DOHH2 (cell line): ENCODE data around the gene CEP55.

Experiments used
- H3F3A ChIP-seq: fragments of 200-600 bp; sonication (generic), shearing (Covaris generic); 2 replicates; pipeline ENCODE4 v1.6.0; 2016; ENCODE audit warnings: antibody characterized with exemption, mild to moderate bottlenecking; ENCODE audit not compliant: control insufficient read depth, insufficient read depth
- H3K27ac ChIP-seq: fragments of 200-600 bp; sonication (generic); 2 replicates; pipeline ENCODE4 v1.5.1; 2014; ENCODE audit warnings: low read depth, mild to moderate bottlenecking, low read length, moderate library complexity
- H3K27me3 ChIP-seq: fragments of 200-600 bp; sonication (generic); 2 replicates; pipeline ENCODE4 v1.6.1; 2014; ENCODE audit warnings: mild to moderate bottlenecking, low read length, mixed read lengths; ENCODE audit not compliant: control insufficient read depth
- H3K36me3 ChIP-seq: fragments of 200-600 bp; sonication (generic); 2 replicates; pipeline ENCODE4 v1.6.1; 2014; ENCODE audit warnings: mild to moderate bottlenecking, low read length, moderate library complexity, mixed read lengths; ENCODE audit not compliant: control insufficient read depth
- H3K4me1 ChIP-seq: fragments of 200-600 bp; sonication (generic); 2 replicates; pipeline ENCODE4 v1.6.1; 2014; ENCODE audit warnings: mild to moderate bottlenecking, low read length, mixed read lengths; ENCODE audit not compliant: control insufficient read depth
- H3K4me2 ChIP-seq: fragments of 200-600 bp; sonication (generic); 2 replicates; pipeline ENCODE4 v1.6.0; 2014; ENCODE audit warnings: mild to moderate bottlenecking, low read length, moderate library complexity
- H3K4me3 ChIP-seq: fragments of 200-600 bp; sonication (generic); 2 replicates; pipeline ENCODE4 v1.5.1; 2014; ENCODE audit warnings: mild to moderate bottlenecking, low read length, mixed read lengths
- H3K79me2 ChIP-seq: fragments of 200-600 bp; sonication (generic); 2 replicates; pipeline ENCODE4 v1.6.1; 2014; ENCODE audit warnings: mild to moderate bottlenecking, low read length, mixed read lengths; ENCODE audit not compliant: control insufficient read depth
- H3K9me2 ChIP-seq: fragments of 200-600 bp; sonication (generic); replicated peaks from 2 replicates; pipeline ENCODE4 v1.6.1; 2014; ENCODE audit warnings: mild to moderate bottlenecking, low read length, mixed read lengths; ENCODE audit not compliant: control insufficient read depth
- H3K9me3 ChIP-seq: fragments of 200-600 bp; sonication (generic); 2 replicates; pipeline ENCODE4 v1.6.1; 2014; ENCODE audit warnings: antibody characterized with exemption, low read length, mixed read lengths; ENCODE audit not compliant: control insufficient read depth, insufficient read depth
- H4K20me1 ChIP-seq: fragments of 200-600 bp; sonication (generic); 2 replicates; pipeline ENCODE4 v1.6.0; 2014; ENCODE audit warnings: low read depth, mild to moderate bottlenecking, antibody characterized with exemption, low read length, moderate library complexity; ENCODE audit not compliant: control insufficient read depth, insufficient read depth
- EZH2phosphoT487 ChIP-seq: fragments of 200-600 bp; sonication (generic); IDR thresholded peaks from 2 replicates; pipeline ENCODE4 v1.6.1; 2017; ENCODE audit warnings: borderline replicate concordance, mild to moderate bottlenecking, antibody characterized with exemption, low read length, moderate library complexity, mixed read lengths
- TF ChIP-seq, protein P1 (sequence below): fragments of 200-600 bp; sonication (generic); IDR thresholded peaks from one replicate; pipeline ENCODE4 v1.5.1; 2014; ENCODE audit warnings: antibody characterized with exemption, mild to moderate bottlenecking, low read depth, low read length; ENCODE audit not compliant: poor library complexity, severe bottlenecking

Gene CEP55

DNA sequence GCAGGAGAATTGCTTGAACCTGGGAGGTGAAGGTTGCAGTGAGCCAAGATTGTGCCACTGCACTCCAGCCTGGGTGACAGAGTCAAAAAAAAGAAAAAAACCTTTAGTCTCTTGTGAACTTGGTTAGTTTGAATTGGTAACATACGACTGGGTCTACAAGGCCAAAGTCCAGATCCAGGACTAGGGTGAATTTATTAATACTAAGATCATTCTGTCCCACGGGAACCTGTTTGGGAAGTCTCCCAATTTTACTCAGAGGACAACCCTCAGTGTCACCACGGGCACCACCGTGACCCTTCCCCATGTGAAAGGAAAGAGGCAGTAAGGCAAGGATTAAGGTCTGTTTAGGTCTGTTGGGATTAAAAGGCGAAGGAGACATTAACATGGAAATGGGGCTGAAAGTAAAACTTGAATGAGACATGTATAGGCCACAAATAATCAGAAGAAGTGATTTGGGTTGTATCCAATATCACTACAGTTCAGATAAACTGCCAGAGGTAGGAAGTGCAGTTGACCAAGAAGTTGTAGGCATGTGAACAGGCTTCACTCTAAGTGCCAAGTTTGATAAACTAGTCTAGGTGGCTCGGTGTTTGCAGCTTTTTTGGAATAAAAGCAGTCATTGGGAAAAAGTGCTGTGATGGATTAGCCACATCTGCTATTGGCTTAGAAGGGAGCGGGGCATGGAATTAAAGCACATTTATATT, 45.0 kb upstream of the CEP55 start:
- H3K4me1 ChIP-seq, result no peaks in the 10 kb centered on the region

DNA sequence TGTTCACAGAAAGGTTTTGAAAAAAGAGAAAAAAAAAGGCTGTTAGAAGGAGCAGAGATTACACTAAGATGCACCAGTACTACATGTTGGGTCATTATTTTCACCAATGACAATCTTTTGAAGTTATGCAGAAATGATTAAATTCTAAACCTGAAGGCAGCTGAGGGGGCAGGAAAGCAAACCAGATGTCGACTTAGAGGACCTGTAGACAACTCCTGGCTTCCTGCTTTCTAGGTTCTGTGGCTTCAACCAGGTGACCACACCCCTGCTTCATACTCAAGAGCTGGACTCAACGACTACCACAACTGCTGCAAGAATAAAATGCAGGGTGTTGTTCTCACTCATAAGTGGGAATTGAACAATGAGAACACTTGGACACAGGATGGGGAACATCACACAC, 44.3 kb upstream of the CEP55 start:
- no peaks in the 10 kb centered on the region for H3K9me2 ChIP-seq
- H3K4me1 ChIP-seq, result no peaks in the 10 kb centered on the region
- H3F3A ChIP-seq, result no peaks in the 10 kb centered on the region
- no peaks in the 10 kb centered on the region for H4K20me1 ChIP-seq
- H3K36me3 ChIP-seq, result no peaks in the 10 kb centered on the region
- H3K27me3 ChIP-seq, result no peaks in the 10 kb centered on the region
- TF ChIP-seq, protein P1, sequence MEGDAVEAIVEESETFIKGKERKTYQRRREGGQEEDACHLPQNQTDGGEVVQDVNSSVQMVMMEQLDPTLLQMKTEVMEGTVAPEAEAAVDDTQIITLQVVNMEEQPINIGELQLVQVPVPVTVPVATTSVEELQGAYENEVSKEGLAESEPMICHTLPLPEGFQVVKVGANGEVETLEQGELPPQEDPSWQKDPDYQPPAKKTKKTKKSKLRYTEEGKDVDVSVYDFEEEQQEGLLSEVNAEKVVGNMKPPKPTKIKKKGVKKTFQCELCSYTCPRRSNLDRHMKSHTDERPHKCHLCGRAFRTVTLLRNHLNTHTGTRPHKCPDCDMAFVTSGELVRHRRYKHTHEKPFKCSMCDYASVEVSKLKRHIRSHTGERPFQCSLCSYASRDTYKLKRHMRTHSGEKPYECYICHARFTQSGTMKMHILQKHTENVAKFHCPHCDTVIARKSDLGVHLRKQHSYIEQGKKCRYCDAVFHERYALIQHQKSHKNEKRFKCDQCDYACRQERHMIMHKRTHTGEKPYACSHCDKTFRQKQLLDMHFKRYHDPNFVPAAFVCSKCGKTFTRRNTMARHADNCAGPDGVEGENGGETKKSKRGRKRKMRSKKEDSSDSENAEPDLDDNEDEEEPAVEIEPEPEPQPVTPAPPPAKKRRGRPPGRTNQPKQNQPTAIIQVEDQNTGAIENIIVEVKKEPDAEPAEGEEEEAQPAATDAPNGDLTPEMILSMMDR, result no peak
- TF ChIP-seq EZH2phosphoT487, result no peak
- no peak overlapping the region for H3K27ac ChIP-seq
- H3K4me3 ChIP-seq, result no peak overlapping the region
- H3K79me2 ChIP-seq, result no peaks in the 10 kb centered on the region
- H3K4me2 ChIP-seq, result no peak overlapping the region
- H3K9me3 ChIP-seq, result no peaks in the 10 kb centered on the region

More for the DNA sequence above, 45.0 kb upstream of the CEP55 start:
- TF ChIP-seq, protein P1, result no peak
- no peak for TF ChIP-seq EZH2phosphoT487
- Histone ChIP-seq H3K27me3 (no peaks in the 10 kb centered on the region), H3K4me3 (no peak overlapping the region), H4K20me1 (no peaks in the 10 kb centered on the region), H3K9me3 (no peaks in the 10 kb centered on the region), H3K9me2 (no peaks in the 10 kb centered on the region), H3K36me3 (no peaks in the 10 kb centered on the region), H3K27ac (no peak overlapping the region), H3K79me2 (no peaks in the 10 kb centered on the region), H3K4me2 (no peak overlapping the region), H3F3A (no peaks in the 10 kb centered on the region)

DNA sequence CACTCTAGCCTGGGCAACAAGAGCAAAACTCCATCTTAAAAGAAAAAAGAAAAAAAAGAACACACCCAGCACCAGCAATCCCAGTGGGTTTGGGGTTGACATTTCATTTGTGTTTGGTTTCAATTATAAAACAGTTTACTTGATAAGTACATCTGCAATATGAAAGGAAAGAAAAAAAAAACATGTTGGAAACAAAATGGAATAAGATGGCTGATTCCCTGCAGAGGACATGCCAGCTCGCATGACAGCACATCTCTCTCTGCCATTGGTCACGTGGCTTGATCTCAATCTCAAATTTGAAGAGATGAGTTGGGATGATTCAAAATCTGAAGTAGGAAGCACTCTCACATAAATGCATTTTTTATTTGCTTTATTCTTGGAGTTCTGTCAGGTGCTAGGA, 42.3 kb upstream of the CEP55 start:
- no peaks in the 10 kb centered on the region for H3K36me3 ChIP-seq
- TF ChIP-seq, protein P1, result no peak
- no peak for TF ChIP-seq EZH2phosphoT487
- H3K79me2 ChIP-seq, result no peaks in the 10 kb centered on the region

More for the DNA sequence above, 42.3 kb upstream of the CEP55 start:
- no peak overlapping the region for H3K4me2 ChIP-seq
- no peaks in the 10 kb centered on the region for H3K4me1 ChIP-seq
- no peak overlapping the region for H3K4me3 ChIP-seq
- no peaks in the 10 kb centered on the region for H3F3A ChIP-seq
- H3K9me3 ChIP-seq, result no peaks in the 10 kb centered on the region
- no peaks in the 10 kb centered on the region for H3K27me3 ChIP-seq
- no peak overlapping the region for H3K27ac ChIP-seq
- H3K9me2 ChIP-seq, result no peaks in the 10 kb centered on the region
- H4K20me1 ChIP-seq, result no peaks in the 10 kb centered on the region
